KMS-11 (cell line): ENCODE measurements around the gene DAB1.

Experiments used
- H2AFZ ChIP-seq: fragments of 200-600 bp; sonication (generic); 2 replicates; pipeline ENCODE4 v1.6.1; 2016; ENCODE audit warnings: antibody characterized with exemption, mixed run types, low read depth
- H3K27ac ChIP-seq: fragments of 200-600 bp; sonication (generic); 2 replicates; pipeline ENCODE4 v1.6.1; 2016; ENCODE audit warnings: mild to moderate bottlenecking, mixed run types
- H3K27me3 ChIP-seq: fragments of 200-600 bp; sonication (generic); 2 replicates; pipeline ENCODE4 v1.6.1; 2017; ENCODE audit warnings: mild to moderate bottlenecking, low read depth, mixed run types, moderate library complexity; ENCODE audit not compliant: insufficient read depth
- H3K36me3 ChIP-seq: fragments of 200-600 bp; sonication (generic); 2 replicates; pipeline ENCODE4 v1.6.1; 2017; ENCODE audit warnings: mild to moderate bottlenecking, mixed run types; ENCODE audit not compliant: insufficient read depth
- H3K4me1 ChIP-seq: fragments of 200-600 bp; sonication (generic); 2 replicates; pipeline ENCODE4 v1.6.1; 2016; ENCODE audit warnings: mild to moderate bottlenecking, low read depth, mixed run types; ENCODE audit not compliant: poor library complexity, severe bottlenecking
- H3K4me2 ChIP-seq: fragments of 200-600 bp; sonication (generic); 2 replicates; pipeline ENCODE4 v1.7.0; 2016; ENCODE audit warnings: mild to moderate bottlenecking, mixed run types
- H3K4me3 ChIP-seq: fragments of 200-600 bp; sonication (generic); IDR thresholded peaks from 2 replicates; pipeline ENCODE4 v1.6.1; 2017; ENCODE audit warnings: low read depth, low read length, mixed read lengths; ENCODE audit not compliant: insufficient read depth
- H3K79me2 ChIP-seq: fragments of 200-600 bp; sonication (generic); 2 replicates; pipeline ENCODE4 v1.6.1; 2016; ENCODE audit warnings: low read depth, mixed run types; ENCODE audit not compliant: insufficient read depth
- H3K9ac ChIP-seq: fragments of 200-600 bp; sonication (generic); 2 replicates; pipeline ENCODE4 v1.6.1; 2016; ENCODE audit warnings: mild to moderate bottlenecking, mixed run types
- H4K20me1 ChIP-seq: fragments of 200-600 bp; sonication (generic); 2 replicates; pipeline ENCODE4 v1.6.1; 2016; ENCODE audit warnings: mild to moderate bottlenecking, mixed run types; ENCODE audit not compliant: insufficient read depth
- TF ChIP-seq, protein P1 (sequence below): fragments of 200-600 bp; sonication (generic); conservative IDR thresholded peaks from 2 replicates; pipeline ENCODE4 v1.6.1; 2017; ENCODE audit warnings: low read depth, mild to moderate bottlenecking, antibody characterized with exemption, low read length, moderate library complexity, mixed read lengths

The DAB1 gene

GRCh38 chr1:57101209-57101608 lies 322.7 kb downstream of the DAB1 start:
- Histone ChIP-seq H3K27ac (no peak overlapping the region), H3K27me3 (no peaks in the 10 kb centered on the region), H3K9ac (no peak overlapping the region), H3K4me3 (no peak overlapping the region), H2AFZ (no peak overlapping the region), H3K4me1 (no peaks in the 10 kb centered on the region), H3K4me2 (no peak overlapping the region), H3K36me3 (no peaks in the 10 kb centered on the region), H3K79me2 (no peaks in the 10 kb centered on the region), H4K20me1 (no peaks in the 10 kb centered on the region)
- TF ChIP-seq, protein P1, sequence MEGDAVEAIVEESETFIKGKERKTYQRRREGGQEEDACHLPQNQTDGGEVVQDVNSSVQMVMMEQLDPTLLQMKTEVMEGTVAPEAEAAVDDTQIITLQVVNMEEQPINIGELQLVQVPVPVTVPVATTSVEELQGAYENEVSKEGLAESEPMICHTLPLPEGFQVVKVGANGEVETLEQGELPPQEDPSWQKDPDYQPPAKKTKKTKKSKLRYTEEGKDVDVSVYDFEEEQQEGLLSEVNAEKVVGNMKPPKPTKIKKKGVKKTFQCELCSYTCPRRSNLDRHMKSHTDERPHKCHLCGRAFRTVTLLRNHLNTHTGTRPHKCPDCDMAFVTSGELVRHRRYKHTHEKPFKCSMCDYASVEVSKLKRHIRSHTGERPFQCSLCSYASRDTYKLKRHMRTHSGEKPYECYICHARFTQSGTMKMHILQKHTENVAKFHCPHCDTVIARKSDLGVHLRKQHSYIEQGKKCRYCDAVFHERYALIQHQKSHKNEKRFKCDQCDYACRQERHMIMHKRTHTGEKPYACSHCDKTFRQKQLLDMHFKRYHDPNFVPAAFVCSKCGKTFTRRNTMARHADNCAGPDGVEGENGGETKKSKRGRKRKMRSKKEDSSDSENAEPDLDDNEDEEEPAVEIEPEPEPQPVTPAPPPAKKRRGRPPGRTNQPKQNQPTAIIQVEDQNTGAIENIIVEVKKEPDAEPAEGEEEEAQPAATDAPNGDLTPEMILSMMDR = no peak

DNA sequence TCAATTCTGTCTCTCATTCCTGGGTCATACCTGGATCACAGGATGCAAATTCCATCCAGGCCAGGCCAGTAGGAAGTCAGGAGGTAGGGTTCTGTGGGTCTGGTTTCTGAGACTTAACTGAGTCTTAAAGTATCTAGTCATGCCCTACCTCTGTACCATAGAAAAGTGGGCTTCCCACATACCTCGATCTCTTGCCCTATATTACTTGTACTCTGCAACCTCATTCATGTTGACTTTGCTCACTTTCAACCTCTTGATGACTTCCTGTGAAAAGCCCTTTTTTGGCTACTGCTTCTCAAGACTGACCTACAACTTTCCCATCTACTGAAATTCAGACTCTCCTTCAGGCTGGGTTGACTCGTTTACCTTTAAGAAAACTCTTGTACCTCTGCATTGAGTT lies 329.1 kb downstream of the DAB1 start:
- Histone ChIP-seq H2AFZ (no peak overlapping the region), H3K79me2 (no peaks in the 10 kb centered on the region), H3K27ac (no peak overlapping the region), H3K36me3 (no peaks in the 10 kb centered on the region), H4K20me1 (no peaks in the 10 kb centered on the region), H3K4me2 (no peak overlapping the region), H3K4me3 (no peak overlapping the region), H3K9ac (no peak overlapping the region), H3K27me3 (no peaks in the 10 kb centered on the region), H3K4me1 (no peaks in the 10 kb centered on the region)
- TF ChIP-seq, protein P1 = no peak

- no peak overlapping the region for H3K27ac ChIP-seq
- no peaks in the 10 kb centered on the region for H3K36me3 ChIP-seq
- no peak overlapping the region for H2AFZ ChIP-seq
- no peaks in the 10 kb centered on the region for H3K79me2 ChIP-seq
- no peak overlapping the region for H3K4me2 ChIP-seq
- H3K9ac ChIP-seq = no peak overlapping the region
- H4K20me1 ChIP-seq = no peaks in the 10 kb centered on the region
- TF ChIP-seq, protein P1 = no peak
- no peak overlapping the region for H3K4me3 ChIP-seq
- H3K27me3 ChIP-seq = no peaks in the 10 kb centered on the region
- no peaks in the 10 kb centered on the region for H3K4me1 ChIP-seq
Measured at GRCh38 chr1:57093122-57093521, 330.7 kb downstream of the DAB1 start.

GRCh38 chr1:57091642-57092041 lies 332.2 kb downstream of the DAB1 start:
- no peaks in the 10 kb centered on the region for H3K79me2 ChIP-seq
- H3K4me2 ChIP-seq = no peak overlapping the region
- H3K27me3 ChIP-seq = no peaks in the 10 kb centered on the region
- TF ChIP-seq, protein P1 = no peak
- no peaks in the 10 kb centered on the region for H3K36me3 ChIP-seq
- H2AFZ ChIP-seq = no peak overlapping the region
- H3K4me3 ChIP-seq = no peak overlapping the region
- no peaks in the 10 kb centered on the region for H3K4me1 ChIP-seq
- H3K9ac ChIP-seq = no peak overlapping the region
- no peak overlapping the region for H3K27ac ChIP-seq
- no peaks in the 10 kb centered on the region for H4K20me1 ChIP-seq
